ENCODE data around the gene SEZ6.
A peak's percentile ranks its signal among the peaks of the same experiment; 100 is the strongest.

The SEZ6 gene

GRCh38 chr17:28996554-28997096 lies 9.2 kb downstream of the SEZ6 start:
- no peak overlapping the region for H2BK5ac ChIP-seq (ENCODE audit: low read length)
- H3K4me2 ChIP-seq (ENCODE audit: low read length): no peak overlapping the region
- H3K23ac ChIP-seq (ENCODE audit: low read length): no peak overlapping the region
- no peaks in the 10 kb centered on the region for H3K79me2 ChIP-seq (ENCODE audit: control insufficient read depth, insufficient read depth, low read length)
- no peak overlapping the region for H4K5ac ChIP-seq (ENCODE audit: low read length)
- no peaks in the 10 kb centered on the region for H3K27me3 ChIP-seq (ENCODE audit: insufficient read depth, low read length, poor library complexity)
- peak overlapping the region; percentile 35 for H3K56ac ChIP-seq (ENCODE audit: low read length)
- H2BK15ac ChIP-seq (replicated peaks; ENCODE audit: low read depth): no peak overlapping the region
- no peak overlapping the region for H3K27ac ChIP-seq (ENCODE audit: low read depth, low read length)
- DNase-seq: no peak
- H3K79me1 ChIP-seq (ENCODE audit: low read length): no peaks in the 10 kb centered on the region
- H3K9ac ChIP-seq (ENCODE audit: low read length): no peak overlapping the region
- no CpG with 5 or more reads among the region's 5 CpGs for WGBS (ENCODE audit: extremely low coverage, insufficient coverage, low lambda C conversion rate)
- H3K4me1 ChIP-seq (ENCODE audit: control insufficient read depth, low read depth, low read length): peaks cover 6% of the 10 kb centered on the region
- no peaks in the 10 kb centered on the region for H3K36me3 ChIP-seq (ENCODE audit: control insufficient read depth, insufficient read depth, low read length)
- H2AK5ac ChIP-seq (ENCODE audit: low read length): no peak overlapping the region
- no peak overlapping the region for H3K18ac ChIP-seq (ENCODE audit: low read length)
- no peak overlapping the region for H3K4me3 ChIP-seq (ENCODE audit: low read length)
- no peak overlapping the region for H3K4ac ChIP-seq (ENCODE audit: low read depth, low read length)
- H2BK120ac ChIP-seq (ENCODE audit: low read depth, low read length): no peak overlapping the region
- no peak overlapping the region for H4K8ac ChIP-seq (ENCODE audit: low read depth, low read length)

- Histone ChIP-seq H3K4me2 (ENCODE audit: low read length) (no peak overlapping the region), H3K18ac (ENCODE audit: low read length) (no peak overlapping the region), H3K4me1 (ENCODE audit: control insufficient read depth, low read depth, low read length) (peaks cover 6% of the 10 kb centered on the region), H3K9ac (ENCODE audit: low read length) (no peak overlapping the region), H2BK120ac (ENCODE audit: low read depth, low read length) (no peak overlapping the region), H3K56ac (ENCODE audit: low read length) (no peak overlapping the region), H4K5ac (ENCODE audit: low read length) (no peak overlapping the region), H3K23ac (ENCODE audit: low read length) (no peak overlapping the region), H2AK5ac (ENCODE audit: low read length) (peak overlapping the region; percentile 88), H3K4me3 (ENCODE audit: low read length) (no peak overlapping the region), H3K27me3 (ENCODE audit: insufficient read depth, low read length, poor library complexity) (no peaks in the 10 kb centered on the region), H3K79me2 (ENCODE audit: control insufficient read depth, insufficient read depth, low read length) (no peaks in the 10 kb centered on the region), H3K36me3 (ENCODE audit: control insufficient read depth, insufficient read depth, low read length) (no peaks in the 10 kb centered on the region), H2BK5ac (ENCODE audit: low read length) (no peak overlapping the region), H2BK15ac (replicated peaks; ENCODE audit: low read depth) (no peak overlapping the region), H4K8ac (ENCODE audit: low read depth, low read length) (no peak overlapping the region), H3K27ac (ENCODE audit: low read depth, low read length) (no peak overlapping the region), H3K79me1 (ENCODE audit: low read length) (no peaks in the 10 kb centered on the region), H3K4ac (ENCODE audit: low read depth, low read length) (no peak overlapping the region)
- no peak for DNase-seq
- no CpG with 5 or more reads among the region's 13 CpGs for WGBS (ENCODE audit: extremely low coverage, insufficient coverage, low lambda C conversion rate)
Measured at GRCh38 chr17:28993645-28994426, 12.0 kb downstream of the SEZ6 start.

GRCh38 chr17:28992625-28993600 lies 12.9 kb downstream of the SEZ6 start:
- Histone ChIP-seq H3K9ac (ENCODE audit: low read length) (no peak overlapping the region), H3K27me3 (ENCODE audit: insufficient read depth, low read length, poor library complexity) (no peaks in the 10 kb centered on the region)
- WGBS (ENCODE audit: extremely low coverage, insufficient coverage, low lambda C conversion rate): no CpG with 5 or more reads among the region's 11 CpGs

GRCh38 chr17:28992185-28992584 lies 13.6 kb downstream of the SEZ6 start:
- peaks cover 6% of the 10 kb centered on the region for H3K4me1 ChIP-seq (ENCODE audit: control insufficient read depth, low read depth, low read length)
- H3K27me3 ChIP-seq (ENCODE audit: insufficient read depth, low read length, poor library complexity): no peaks in the 10 kb centered on the region
- H3K36me3 ChIP-seq (ENCODE audit: control insufficient read depth, insufficient read depth, low read length): no peaks in the 10 kb centered on the region
- H4K8ac ChIP-seq (ENCODE audit: low read depth, low read length): no peak overlapping the region
- no peak overlapping the region for H3K4me2 ChIP-seq (ENCODE audit: low read length)
- no peak for DNase-seq
- no peak overlapping the region for H2AK5ac ChIP-seq (ENCODE audit: low read length)
- no peak overlapping the region for H2BK5ac ChIP-seq (ENCODE audit: low read length)
- H2BK120ac ChIP-seq (ENCODE audit: low read depth, low read length): no peak overlapping the region
- H3K18ac ChIP-seq (ENCODE audit: low read length): no peak overlapping the region
- H3K79me1 ChIP-seq (ENCODE audit: low read length): no peaks in the 10 kb centered on the region
- H2BK15ac ChIP-seq (replicated peaks; ENCODE audit: low read depth): no peak overlapping the region
- no peak overlapping the region for H3K4ac ChIP-seq (ENCODE audit: low read depth, low read length)
- no peak overlapping the region for H3K9ac ChIP-seq (ENCODE audit: low read length)
- no peak overlapping the region for H3K56ac ChIP-seq (ENCODE audit: low read length)
- H3K4me3 ChIP-seq (ENCODE audit: low read length): no peak overlapping the region
- no peak overlapping the region for H4K5ac ChIP-seq (ENCODE audit: low read length)
- WGBS (ENCODE audit: extremely low coverage, insufficient coverage, low lambda C conversion rate): no CpG with 5 or more reads among the region's 7 CpGs
- H3K27ac ChIP-seq (ENCODE audit: low read depth, low read length): no peak overlapping the region
- no peak overlapping the region for H3K23ac ChIP-seq (ENCODE audit: low read length)
- H3K79me2 ChIP-seq (ENCODE audit: control insufficient read depth, insufficient read depth, low read length): no peaks in the 10 kb centered on the region

More at GRCh38 chr17:28992625-28993600, 12.9 kb downstream of the SEZ6 start:
- Histone ChIP-seq H3K18ac (ENCODE audit: low read length) (no peak overlapping the region), H3K4ac (ENCODE audit: low read depth, low read length) (no peak overlapping the region), H2BK120ac (ENCODE audit: low read depth, low read length) (no peak overlapping the region), H4K5ac (ENCODE audit: low read length) (no peak overlapping the region), H3K27ac (ENCODE audit: low read depth, low read length) (no peak overlapping the region), H3K23ac (ENCODE audit: low read length) (no peak overlapping the region), H3K56ac (ENCODE audit: low read length) (no peak overlapping the region), H2AK5ac (ENCODE audit: low read length) (peak overlapping the region; percentile 88), H3K4me2 (ENCODE audit: low read length) (no peak overlapping the region), H3K79me2 (ENCODE audit: control insufficient read depth, insufficient read depth, low read length) (no peaks in the 10 kb centered on the region), H3K36me3 (ENCODE audit: control insufficient read depth, insufficient read depth, low read length) (no peaks in the 10 kb centered on the region), H3K4me1 (ENCODE audit: control insufficient read depth, low read depth, low read length) (peaks cover 6% of the 10 kb centered on the region), H4K8ac (ENCODE audit: low read depth, low read length) (no peak overlapping the region), H2BK15ac (replicated peaks; ENCODE audit: low read depth) (no peak overlapping the region), H2BK5ac (ENCODE audit: low read length) (no peak overlapping the region), H3K4me3 (ENCODE audit: low read length) (no peak overlapping the region), H3K79me1 (ENCODE audit: low read length) (no peaks in the 10 kb centered on the region)
- no peak for DNase-seq

GRCh38 chr17:28991779-28992178 lies 14.1 kb downstream of the SEZ6 start:
- H3K4me1 ChIP-seq (ENCODE audit: control insufficient read depth, low read depth, low read length): peaks cover 6% of the 10 kb centered on the region
- H3K27ac ChIP-seq (ENCODE audit: low read depth, low read length): no peak overlapping the region
- H3K4ac ChIP-seq (ENCODE audit: low read depth, low read length): no peak overlapping the region
- no peak overlapping the region for H4K5ac ChIP-seq (ENCODE audit: low read length)
- no peak overlapping the region for H2BK120ac ChIP-seq (ENCODE audit: low read depth, low read length)
- no peak for DNase-seq
- H3K56ac ChIP-seq (ENCODE audit: low read length): no peak overlapping the region
- WGBS (ENCODE audit: extremely low coverage, insufficient coverage, low lambda C conversion rate): no CpG with 5 or more reads among the region's 8 CpGs
- H3K36me3 ChIP-seq (ENCODE audit: control insufficient read depth, insufficient read depth, low read length): no peaks in the 10 kb centered on the region
- H3K4me2 ChIP-seq (ENCODE audit: low read length): no peak overlapping the region
- H2BK15ac ChIP-seq (replicated peaks; ENCODE audit: low read depth): no peak overlapping the region
- no peak overlapping the region for H2BK5ac ChIP-seq (ENCODE audit: low read length)
- H4K8ac ChIP-seq (ENCODE audit: low read depth, low read length): no peak overlapping the region
- H3K4me3 ChIP-seq (ENCODE audit: low read length): no peak overlapping the region
- H3K18ac ChIP-seq (ENCODE audit: low read length): no peak overlapping the region
- no peaks in the 10 kb centered on the region for H3K79me2 ChIP-seq (ENCODE audit: control insufficient read depth, insufficient read depth, low read length)
- H2AK5ac ChIP-seq (ENCODE audit: low read length): no peak overlapping the region
- no peaks in the 10 kb centered on the region for H3K27me3 ChIP-seq (ENCODE audit: insufficient read depth, low read length, poor library complexity)
- H3K79me1 ChIP-seq (ENCODE audit: low read length): no peaks in the 10 kb centered on the region
- no peak overlapping the region for H3K23ac ChIP-seq (ENCODE audit: low read length)
- H3K9ac ChIP-seq (ENCODE audit: low read length): no peak overlapping the region

All from mesendoderm (in vitro differentiated cells).